ENCODE data around the gene RAD52. TPM values are rescaled to one million over a fixed set of nuclear protein-coding genes. Genes with fewer than 3 reads are reported as not detected.

RAD52 gene
- total and polyA plus RNA-seq, 12 donors = 4.1 to 14.8 (median 6.1) TPM

GRCh38 chr12:981176-981828 lies 31.8 kb upstream of the RAD52 start:
- no peaks in the 10 kb centered on the region for H3K27me3 ChIP-seq
- no peak for TF ChIP-seq CTCF (IDR thresholded peaks at IDR 0.05)
- ATAC-seq (no peak), DNase-seq (no peak)
- intact Hi-C loops (cut with DNase I) = no loop called here
- no peaks in the 10 kb centered on the region for H3K9me3 ChIP-seq
- 94% methylated on average over 8 of the region's 8 CpGs for WGBS, 2 donors
- H3K27ac ChIP-seq = no peak overlapping the region
- peaks cover 0 to 7% (median 0%) of the 10 kb centered on the region in 9 donors for H3K4me1 ChIP-seq
- no peak overlapping the region for H3K4me3 ChIP-seq
- peaks cover 0 to 3% (median 0%) of the 10 kb centered on the region in 9 donors for H3K36me3 ChIP-seq

- no peaks in the 10 kb centered on the region for H3K36me3 ChIP-seq
- no peaks in the 10 kb centered on the region for H3K9me3 ChIP-seq
- H3K4me1 ChIP-seq = peaks cover 0 to 7% (median 0%) of the 10 kb centered on the region in 9 donors
- TF ChIP-seq CTCF (IDR thresholded peaks at IDR 0.05) = no peak
- peak in 2 of 8 donors; percentile 53 to 65 for ATAC-seq
- 61 to 71% methylated on average over 5 of the region's 5 CpGs for WGBS, 2 donors
- no peak for DNase-seq
- intact Hi-C loops (cut with DNase I) = no loop called here
- no peak overlapping the region for H3K27ac ChIP-seq
- no peak overlapping the region for H3K4me3 ChIP-seq
- no peaks in the 10 kb centered on the region for H3K27me3 ChIP-seq
These were observed 29.9 kb upstream of the RAD52 start for GRCh38 chr12:979349-979748.

GRCh38 chr12:977156-977555 lies 27.7 kb upstream of the RAD52 start:
- TF ChIP-seq CTCF (IDR thresholded peaks at IDR 0.05) = no peak
- intact Hi-C loops (cut with DNase I) = no loop called here
- H3K27me3 ChIP-seq = no peaks in the 10 kb centered on the region
- H3K4me3 ChIP-seq = no peak overlapping the region
- H3K36me3 ChIP-seq = no peaks in the 10 kb centered on the region
- H3K4me1 ChIP-seq = peaks cover 0 to 7% (median 0%) of the 10 kb centered on the region in 9 donors
- ATAC-seq (no peak), DNase-seq (no peak)
- no peaks in the 10 kb centered on the region for H3K9me3 ChIP-seq
- no peak overlapping the region for H3K27ac ChIP-seq
- 93 to 96% methylated on average over 4 of the region's 4 CpGs for WGBS, 2 donors

- DNase-seq = no peak
- WGBS, 2 donors = 89 to 90% methylated on average over 6 of the region's 6 CpGs
- Histone ChIP-seq H3K27ac (no peak overlapping the region), H3K36me3 (no peaks in the 10 kb centered on the region), H3K9me3 (no peaks in the 10 kb centered on the region), H3K4me3 (no peak overlapping the region), H3K27me3 (no peaks in the 10 kb centered on the region), H3K4me1 (peaks cover 0 to 3% (median 0%) of the 10 kb centered on the region in 9 donors)
- TF ChIP-seq CTCF (IDR thresholded peaks at IDR 0.05) = no peak
- no peak for ATAC-seq
- intact Hi-C loops (cut with DNase I) = no loop called here
These were observed 27.1 kb upstream of the RAD52 start for GRCh38 chr12:976644-977043.
